GM19043 (cell line): ENCODE results near the gene EGFL7.

Experiments
- ATAC-seq: cut with Tn5 transposase; IDR thresholded peaks from one replicate; pipeline ENCODE4 v1.9.1; 2021; ENCODE audit warnings: low read depth; ENCODE audit not compliant: unreplicated experiment

The EGFL7 gene

DNA sequence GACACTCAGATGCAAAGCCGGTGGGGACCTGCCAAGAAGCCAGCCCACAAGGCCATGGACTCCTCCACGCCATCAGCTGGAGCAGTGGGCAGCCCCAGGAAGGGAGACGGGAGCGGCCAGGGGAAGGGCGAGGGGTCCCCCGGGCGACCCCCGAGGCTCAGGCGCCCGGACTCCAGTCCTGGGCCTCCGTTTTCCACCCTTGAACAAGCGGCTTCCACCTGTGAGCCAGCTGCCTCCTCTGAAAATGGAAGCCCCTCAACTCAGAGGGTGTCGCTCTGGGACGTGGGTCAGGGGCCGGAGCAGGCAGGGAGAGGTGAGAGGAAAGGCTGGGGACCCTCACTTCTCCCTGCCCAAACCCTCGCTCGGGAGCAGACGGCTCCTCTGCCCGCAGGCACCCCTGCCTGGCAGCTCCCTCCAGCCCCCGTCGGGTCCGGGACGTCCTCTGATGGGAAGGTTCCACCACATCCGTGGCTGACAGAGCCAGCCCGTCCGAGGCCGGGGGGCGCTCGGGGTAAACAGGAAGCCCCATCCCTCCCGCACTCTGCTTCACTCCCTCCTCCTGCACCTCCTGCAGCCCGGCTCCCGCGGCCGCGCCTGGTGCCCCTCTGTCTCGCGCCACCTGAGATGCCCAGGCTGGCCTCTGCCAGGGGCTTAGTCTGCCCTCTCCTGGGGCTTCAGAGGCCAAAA lies 3.7 kb upstream of the EGFL7 start:
- no peak for ATAC-seq

DNA sequence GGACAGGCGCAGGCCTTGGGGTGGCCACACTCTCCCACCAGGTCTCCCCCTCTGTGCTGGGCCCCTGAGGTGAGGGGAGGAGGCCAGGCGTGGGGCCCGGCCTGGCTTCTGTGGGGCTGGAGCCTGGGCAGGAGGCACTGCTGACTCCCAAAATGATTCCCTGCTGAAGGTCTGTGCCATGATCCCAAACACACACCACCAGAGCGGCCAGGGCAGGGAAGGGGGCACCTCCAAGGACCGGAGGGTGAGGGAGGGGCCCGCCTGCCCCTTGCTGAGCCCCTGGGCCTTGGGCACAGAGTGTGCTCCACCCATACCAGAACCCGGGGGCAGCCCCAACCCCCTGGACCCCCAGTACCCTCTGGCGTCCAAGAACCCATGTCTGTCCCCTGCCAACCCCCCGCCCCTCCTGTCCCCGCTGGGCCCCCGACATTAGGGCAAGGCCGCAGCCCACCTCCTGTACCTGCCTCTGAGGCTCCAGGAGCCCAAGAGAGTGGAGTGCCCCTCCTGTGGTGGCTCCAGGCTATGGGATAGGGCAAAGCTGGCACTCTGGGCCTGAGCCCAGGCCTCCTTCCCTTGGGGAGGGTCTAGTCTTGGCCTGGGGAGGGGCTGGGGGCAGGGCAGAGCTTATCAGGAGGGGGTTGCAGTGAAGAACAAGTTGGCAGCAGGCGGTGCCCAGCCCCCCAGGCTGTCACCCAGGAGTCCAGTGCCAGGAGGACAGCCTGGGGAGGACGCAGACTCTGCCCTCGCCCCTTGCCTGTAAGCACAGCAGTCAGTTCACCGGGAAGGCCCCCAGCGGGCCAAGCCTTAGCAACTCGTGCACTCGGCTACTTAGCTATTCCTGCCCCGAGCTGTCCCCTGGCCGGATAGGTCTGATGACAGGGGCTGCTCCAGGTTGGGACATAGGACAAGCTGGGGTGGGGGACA lies 2.6 kb upstream of the EGFL7 start:
- ATAC-seq, result no peak

DNA sequence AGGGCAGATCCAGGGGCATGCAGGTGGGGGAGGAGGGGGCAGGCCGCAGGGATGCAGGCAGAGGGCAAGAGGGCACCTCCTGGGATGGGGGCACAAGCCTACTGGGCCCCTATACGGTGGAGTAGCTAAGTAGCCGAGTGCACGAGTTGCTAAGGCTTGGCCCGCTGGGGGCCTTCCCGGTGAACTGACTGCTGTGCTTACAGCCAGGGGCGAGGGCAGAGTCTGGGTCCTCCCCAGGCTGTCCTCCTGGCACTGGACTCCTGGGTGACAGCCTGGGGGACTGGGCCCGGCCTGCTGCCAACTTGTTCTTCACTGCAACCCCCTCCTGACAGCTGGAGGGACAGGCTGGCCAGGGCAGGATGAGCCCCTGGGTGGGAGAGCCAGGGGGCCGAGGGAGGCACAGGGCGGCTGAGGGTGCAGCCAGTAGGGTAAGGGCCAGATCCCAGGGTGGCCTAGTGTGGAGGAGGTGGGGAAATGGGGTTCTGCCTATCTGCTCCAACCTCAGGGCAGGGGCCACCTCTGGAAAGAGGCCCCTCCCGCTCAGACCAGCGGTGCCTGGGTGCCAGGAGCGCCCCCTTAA lies 1.7 kb upstream of the EGFL7 start:
- ATAC-seq, result no peak

DNA sequence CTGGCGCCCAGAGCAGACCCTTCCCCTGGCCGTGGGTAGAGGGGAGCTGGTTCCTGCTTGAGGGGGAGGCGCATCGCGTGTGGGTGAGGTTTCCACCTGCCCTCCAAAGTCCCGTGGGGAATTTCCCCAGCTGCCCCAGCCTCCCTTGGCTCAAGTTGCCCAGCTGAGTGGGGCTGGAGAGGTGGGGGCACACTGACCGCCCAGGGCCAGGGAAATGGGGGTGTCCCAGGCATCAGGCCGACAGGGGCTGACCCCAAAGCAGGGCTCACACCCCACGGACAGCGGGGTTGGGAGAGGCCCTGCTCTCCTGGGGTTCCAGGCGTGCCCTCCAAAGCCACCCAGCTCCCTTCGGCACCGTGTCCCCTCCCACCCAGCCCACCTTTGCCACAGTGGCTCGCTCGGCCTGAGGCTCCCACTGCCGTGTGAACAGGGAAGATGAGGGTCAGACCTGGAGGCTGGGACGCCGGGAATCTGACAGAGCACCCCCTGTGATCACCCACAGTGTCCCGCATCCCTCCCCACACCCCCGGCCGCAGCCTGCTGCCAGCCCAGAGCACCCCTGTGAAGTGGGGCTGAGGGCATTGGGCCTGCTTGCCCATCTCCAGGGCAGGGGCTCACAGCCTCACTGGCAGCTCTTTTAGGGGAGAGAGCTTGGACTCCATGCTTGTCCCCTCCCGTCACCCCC lies 933 bp upstream of the EGFL7 start:
- no peak for ATAC-seq

DNA sequence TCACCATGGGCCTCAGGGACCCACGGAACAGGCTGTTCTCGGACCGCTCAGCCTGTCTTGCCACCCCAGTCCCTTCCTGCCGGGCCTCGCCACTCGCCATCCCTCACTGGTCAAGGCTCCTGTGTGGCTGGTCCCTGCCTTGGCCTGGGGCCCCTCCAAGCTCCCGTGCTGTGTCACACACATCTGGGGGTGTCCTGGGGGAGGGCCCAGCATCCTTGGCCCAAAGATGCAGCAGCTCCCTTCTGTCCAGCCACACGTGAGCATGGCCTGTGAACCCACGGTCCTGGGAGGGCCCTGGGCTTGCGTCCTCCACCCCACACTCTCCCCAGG lies 425 bp upstream of the EGFL7 start:
- no peak for ATAC-seq

DNA sequence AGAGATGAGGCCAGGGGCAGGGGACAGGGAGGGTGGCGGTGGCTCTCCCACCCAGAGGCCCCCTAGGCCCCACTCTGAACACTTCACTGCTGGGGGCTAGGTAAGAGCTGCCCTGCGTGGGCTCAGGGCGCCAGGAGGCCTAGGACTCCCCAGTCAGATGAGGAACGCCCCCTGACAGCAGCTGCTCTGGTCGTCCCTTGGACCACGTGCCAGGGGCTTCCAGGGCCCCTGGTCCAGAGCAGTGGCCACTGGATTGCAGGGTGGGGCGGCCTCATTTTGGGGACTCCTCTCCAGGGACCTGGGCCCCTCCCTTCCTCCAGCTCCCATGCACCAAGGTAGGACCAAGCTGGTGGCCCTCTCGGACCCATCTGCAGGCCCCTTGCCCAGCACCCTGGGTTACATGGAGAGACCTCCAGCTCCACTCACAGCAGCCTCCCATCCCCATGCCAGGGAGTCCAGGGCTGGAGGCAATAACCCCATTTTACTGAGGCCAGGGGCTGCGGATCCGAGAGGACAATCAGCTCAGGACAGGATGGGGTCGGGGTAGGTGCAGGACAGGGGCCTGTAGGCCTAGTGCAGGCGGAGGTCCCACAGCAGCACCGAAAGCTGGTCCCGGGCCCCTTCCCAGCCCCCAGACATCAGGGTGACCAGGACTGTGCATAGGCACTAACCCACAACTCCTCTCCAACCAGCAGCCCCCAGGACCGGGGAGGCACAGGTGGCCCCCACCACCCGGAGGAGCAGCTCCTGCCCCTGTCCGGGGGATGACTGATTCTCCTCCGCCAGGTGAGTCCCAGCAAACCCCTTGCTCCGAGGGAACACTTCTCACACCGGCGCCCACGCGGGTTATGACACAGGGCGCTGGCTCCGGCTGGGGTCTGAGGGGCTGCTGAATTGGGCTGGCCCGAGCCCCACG lies 1.5 kb downstream of the EGFL7 start:
- ATAC-seq, result no peak

DNA sequence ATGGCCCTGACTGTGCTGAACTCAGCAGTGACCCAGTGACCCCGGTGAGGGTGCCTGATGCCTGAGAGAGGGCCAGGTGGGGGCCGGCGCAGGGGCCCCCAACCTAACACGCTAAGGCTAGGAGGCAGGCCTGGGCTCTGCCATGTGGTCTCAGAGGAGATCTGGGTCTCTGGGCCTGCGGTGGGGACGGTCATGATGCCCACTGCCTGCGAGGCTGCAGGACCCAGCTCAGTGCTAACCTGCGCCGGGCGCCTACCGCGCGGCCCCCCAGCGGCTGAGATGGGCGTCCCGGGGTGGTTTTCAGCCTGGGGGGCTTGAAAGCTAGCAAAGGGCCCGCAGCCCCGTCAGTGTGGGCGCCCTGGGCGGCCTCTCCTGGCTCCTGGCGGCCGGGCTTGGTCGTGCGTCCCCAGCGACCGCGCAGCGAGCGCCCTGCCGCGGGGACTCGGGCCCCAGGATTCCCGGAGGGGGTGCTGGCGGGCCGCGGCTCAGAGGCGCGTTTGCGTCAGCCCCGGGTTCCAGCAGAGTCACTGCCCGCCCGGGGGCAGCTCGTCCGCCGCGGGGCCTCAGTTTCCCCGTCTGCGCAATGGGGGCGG lies 2.5 kb downstream of the EGFL7 start:
- ATAC-seq, result no peak

DNA sequence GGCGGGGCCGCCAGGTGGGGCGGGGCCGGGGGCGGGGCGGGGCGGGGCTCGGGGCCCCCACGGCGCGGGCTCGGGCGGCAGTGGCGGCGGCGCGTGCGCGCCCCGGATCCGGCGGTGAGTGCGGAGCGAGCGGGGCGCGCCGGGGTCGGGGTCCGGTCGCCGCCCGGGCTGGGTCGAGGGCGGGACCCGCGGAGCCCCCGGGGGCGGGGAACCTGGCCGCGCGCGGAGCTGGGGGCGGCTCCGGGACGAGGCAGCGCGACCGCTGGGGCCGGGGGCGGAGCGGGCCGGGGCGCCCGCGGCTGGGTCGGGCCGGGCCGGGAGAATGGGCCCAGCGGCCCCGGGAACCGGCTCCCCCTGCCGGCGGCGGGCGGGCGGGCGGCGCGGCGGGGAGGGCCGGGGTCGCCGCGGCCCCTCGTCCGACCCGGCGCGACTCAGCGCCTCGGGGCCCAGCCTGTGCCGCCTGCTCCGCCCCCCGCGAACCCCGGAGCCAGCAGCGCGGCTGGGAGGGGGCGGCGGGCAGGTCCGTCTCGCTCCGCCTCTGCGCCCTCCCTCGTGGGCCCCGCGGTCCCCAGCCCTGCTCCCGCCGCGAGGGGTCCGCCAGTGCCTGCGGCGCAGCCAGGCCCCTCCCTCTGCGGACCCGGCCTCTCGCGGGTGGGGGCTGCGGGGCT lies 3.1 kb downstream of the EGFL7 start:
- no peak for ATAC-seq

DNA sequence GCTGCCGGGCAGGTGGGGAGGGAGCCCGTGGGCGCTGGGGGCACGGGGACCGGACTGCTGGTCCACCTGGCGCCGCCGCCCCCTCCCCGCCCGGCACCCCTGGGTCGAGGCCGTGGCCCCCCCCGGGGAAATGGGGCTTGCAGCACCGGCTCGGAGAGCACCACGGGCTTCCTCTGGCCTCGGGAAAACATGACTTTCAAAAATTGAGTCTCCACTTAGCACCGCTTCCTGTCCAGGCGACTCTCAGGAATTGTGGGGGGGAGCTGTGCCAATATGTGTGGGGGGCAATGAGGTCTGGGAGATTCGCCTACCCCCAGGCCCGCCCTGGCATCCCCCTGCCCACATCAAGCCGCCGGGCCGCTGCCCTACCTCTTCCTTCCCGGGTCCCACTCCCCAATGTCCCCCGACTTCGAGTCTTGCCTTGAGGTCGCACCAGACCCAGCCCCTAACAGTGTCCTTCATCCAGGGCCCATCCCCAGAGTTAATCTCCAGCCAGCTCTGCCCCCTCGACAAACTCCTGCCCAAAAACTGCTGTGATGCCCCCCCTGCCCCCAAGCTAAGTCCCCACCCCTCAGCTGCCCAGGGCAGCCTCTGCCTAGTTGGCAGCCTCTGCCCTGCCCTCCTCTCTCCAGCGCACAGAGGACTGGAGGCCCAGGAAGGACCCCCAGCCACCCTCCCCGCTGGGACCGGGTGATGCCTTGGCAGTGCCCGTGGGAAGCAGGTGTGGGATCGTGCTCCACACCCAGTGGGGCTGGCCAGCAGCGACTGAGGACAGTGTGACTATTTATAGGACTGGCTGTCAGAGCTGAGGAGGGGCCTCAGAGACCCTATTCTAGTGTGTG lies 3.9 kb downstream of the EGFL7 start:
- ATAC-seq, result no peak

DNA sequence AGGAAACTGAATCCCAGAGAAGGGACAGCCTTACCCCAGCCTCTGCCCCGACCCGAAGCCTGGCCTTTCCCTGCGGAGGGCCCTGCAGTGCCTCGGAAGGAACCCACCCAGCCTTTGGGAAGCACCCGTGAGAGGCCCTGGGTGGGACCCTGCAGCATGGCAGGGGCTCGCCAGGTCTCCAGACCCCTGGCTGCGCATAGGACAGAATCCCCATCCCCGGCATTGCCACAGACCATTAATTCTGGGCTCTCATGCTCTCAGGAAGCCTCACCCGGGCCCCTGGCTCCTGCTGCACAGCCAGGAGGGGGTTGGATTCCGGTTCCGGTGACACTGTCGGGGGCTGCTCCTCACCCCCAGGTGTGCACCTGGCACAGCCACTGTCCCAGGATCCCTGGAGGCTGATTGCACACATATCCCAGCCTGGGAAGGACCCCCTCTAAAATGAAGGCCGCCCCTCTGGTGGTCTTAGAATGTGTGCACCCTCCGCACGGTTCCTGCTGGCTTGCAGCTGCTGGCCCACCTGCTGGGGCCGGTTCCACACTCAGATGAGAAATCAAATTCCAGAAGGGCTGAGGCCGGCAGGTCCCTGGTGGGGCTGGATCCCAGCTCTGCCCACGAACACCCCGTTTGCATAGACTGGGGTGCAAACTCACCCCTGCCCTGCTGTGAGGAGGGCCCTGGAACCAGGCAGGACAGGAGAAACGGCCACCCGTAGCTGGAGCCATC lies 4.7 kb downstream of the EGFL7 start:
- no peak for ATAC-seq

DNA sequence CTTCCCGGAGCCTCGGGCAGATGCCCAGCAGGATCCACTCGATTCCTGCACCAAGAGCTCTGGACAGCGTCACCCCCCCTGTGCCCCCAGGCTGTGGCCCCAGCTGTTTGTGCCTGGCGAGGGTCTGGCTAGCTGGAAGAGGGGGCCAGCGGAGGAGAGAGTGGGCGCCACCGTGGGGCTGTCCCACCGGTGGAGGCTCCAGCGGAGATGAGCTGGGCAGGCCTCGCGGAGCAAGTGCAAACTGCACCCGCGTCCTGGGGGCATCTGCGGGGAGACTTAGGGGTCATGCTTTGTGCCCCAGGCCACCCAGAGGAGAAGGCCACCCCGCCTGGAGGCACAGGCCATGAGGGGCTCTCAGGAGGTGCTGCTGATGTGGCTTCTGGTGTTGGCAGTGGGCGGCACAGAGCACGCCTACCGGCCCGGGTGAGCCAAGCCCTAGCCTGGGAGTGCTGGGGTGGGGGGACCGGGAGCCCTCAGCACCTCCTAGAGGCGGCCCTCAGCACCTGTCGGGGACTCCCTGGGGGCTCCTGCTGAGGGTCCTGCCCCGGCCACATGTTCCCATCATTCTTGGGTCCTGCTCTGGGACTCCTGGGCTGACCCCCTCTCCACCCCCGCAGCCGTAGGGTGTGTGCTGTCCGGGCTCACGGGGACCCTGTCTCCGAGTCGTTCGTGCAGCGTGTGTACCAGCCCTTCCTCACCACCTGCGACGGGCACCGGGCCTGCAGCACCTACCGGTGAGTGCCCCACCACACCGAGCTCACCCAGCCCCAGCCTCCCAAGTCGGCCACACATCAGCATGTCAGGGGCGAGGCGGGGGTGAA lies 5.4 kb downstream of the EGFL7 start:
- ATAC-seq, result no peak

DNA sequence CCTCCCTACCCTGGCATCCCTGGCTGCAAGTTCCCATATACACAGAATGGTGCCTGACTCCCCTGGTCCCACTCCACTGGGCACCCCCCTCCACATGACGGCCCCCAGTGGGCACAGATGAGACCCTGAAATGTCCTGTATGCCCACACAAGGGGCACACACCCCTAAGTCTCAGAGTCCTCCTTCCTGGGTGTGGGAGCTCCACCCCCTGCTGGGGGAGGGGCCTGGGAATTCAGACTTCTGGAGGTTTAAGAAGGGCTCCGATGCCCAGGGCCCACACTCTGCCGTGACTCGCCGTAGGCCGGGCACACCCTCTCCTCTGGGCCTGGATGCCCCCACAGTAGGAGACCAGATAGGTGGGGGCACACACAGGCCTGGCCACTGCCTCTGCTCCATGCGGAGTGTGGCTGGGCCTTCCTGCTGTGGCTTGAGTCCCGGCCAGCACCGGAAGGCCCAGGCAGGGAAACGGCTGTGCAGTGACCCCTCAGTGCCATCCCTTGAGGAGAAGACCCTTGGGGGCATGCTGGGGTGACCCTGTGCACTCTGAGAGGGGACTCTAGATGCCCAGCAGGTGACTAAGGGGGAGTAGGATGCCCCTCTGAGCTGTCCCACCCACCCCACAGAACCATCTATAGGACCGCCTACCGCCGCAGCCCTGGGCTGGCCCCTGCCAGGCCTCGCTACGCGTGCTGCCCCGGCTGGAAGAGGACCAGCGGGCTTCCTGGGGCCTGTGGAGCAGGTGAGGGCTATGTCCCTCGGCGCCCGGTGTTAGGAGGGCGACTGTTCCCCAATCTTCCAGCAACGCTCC lies 6.5 kb downstream of the EGFL7 start:
- no peak for ATAC-seq

DNA sequence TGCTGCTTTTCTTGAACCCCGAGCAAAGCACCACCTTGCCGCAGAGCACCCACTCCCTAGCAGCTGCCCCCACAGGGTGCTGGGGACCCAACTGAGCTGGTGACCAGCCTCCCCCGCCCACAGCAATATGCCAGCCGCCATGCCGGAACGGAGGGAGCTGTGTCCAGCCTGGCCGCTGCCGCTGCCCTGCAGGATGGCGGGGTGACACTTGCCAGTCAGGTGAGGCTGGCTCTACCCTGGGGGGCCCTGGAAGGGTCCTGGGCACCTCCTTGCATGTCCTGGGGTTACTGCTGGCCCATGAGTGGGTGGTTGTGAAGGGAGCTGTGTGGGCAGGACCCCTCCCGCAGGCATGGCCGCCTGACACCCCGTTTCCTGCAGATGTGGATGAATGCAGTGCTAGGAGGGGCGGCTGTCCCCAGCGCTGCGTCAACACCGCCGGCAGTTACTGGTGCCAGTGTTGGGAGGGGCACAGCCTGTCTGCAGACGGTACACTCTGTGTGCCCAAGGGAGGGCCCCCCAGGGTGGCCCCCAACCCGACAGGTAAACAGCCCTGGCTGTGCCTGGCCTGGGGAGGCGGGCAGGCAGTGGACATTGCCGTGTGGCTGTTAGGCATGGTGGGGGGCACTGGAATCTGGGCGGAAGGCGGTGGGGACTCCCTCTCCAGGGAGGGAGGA lies 7.2 kb downstream of the EGFL7 start:
- ATAC-seq, result no peak

DNA sequence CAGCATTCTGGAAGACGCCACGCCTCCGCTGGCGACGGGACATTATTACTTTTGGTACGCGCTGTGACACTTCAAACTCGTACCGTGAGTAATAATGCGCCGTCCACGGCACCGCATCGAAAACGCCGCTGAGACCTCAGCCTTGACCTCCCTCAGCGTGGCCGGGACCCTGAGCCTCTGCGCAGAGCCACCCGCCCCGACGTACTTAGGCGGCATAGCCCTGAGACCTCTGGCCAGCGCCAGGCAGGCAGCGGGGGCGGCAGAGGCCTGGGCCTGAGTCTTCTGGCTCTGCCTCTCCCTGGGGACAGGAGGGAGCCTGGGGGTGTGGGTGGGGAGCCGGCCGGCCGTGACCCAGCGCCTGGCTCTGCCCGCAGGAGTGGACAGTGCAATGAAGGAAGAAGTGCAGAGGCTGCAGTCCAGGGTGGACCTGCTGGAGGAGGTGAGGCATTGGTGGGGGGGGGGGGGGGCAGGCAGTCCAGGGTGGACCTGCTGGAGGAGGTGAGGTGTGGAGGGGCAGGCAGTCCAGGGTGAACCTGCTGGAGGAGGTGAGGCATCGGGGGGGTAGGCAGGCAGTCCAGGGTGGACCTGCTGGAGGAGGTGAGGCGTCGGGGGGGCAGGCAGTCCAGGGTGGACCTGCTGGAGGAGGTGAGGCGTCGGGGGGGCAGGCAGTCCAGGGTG lies 8.0 kb downstream of the EGFL7 start:
- no peak for ATAC-seq

DNA sequence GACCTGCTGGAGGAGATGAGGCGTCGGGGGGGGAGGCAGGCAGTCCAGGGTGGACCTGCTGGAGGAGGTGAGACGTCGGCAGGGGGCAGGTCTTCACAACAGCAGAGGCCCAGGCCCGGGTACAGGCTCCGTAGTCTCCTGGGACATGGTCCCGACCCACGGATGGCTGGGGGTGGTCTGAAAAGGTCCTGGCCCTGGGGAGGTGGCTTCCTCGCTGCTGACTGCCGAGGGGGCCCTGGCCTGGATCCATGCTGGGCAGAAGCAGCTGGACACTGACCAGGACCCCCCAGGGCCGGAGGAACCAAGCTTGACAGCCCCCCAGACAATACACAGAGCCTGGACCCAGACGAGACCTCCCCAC lies 8.5 kb downstream of the EGFL7 start:
- no peak for ATAC-seq
